Measurements from ENCODE around the gene LYPLAL1.
"Not testable (repeated sequence)": the region's sequence is repeated elsewhere in the genome, so short reads cannot be mapped to it uniquely, and the experiment has no call there.

GRCh38 chr1:219195833-219196232 lies 22.2 kb downstream of the LYPLAL1 start:
- TF ChIP-seq, protein P1, sequence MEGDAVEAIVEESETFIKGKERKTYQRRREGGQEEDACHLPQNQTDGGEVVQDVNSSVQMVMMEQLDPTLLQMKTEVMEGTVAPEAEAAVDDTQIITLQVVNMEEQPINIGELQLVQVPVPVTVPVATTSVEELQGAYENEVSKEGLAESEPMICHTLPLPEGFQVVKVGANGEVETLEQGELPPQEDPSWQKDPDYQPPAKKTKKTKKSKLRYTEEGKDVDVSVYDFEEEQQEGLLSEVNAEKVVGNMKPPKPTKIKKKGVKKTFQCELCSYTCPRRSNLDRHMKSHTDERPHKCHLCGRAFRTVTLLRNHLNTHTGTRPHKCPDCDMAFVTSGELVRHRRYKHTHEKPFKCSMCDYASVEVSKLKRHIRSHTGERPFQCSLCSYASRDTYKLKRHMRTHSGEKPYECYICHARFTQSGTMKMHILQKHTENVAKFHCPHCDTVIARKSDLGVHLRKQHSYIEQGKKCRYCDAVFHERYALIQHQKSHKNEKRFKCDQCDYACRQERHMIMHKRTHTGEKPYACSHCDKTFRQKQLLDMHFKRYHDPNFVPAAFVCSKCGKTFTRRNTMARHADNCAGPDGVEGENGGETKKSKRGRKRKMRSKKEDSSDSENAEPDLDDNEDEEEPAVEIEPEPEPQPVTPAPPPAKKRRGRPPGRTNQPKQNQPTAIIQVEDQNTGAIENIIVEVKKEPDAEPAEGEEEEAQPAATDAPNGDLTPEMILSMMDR (IDR thresholded peaks at IDR 0.05; ENCODE audit: insufficient read depth, low read depth, low read length), result not testable (repeated sequence)
- TF ChIP-seq EZH2 (IDR thresholded peaks at IDR 0.05; ENCODE audit: insufficient read depth, low read length), result not testable (repeated sequence)

Data from astrocyte (in vitro differentiated cells and primary cell).